Mucosa of descending colon (tissue), 3 donors: ENCODE measurements around the gene KCNT1. TPM values are rescaled to one million over a fixed set of nuclear protein-coding genes. Genes with fewer than 3 reads are reported as not detected.

Experiments used
- ATAC-seq: fragments of 200-7000 bp; cut with Tn5 transposase; one replicate; pipeline ENCODE4 v1.9.1; 2020; ENCODE audit warnings: mild to moderate bottlenecking, moderate library complexity
- DNase-seq, 3 donors: peaks; one replicate each; pipeline ENCODE4 v3.0.0-alpha.2; 2020
- H3K36me3 ChIP-seq: fragments of 200-600 bp; one replicate; pipeline ENCODE4 v1.8.0; 2021; ENCODE audit warnings: low read depth, mild to moderate bottlenecking
- H3K4me1 ChIP-seq: fragments of 200-600 bp; one replicate; pipeline ENCODE4 v1.8.0; 2021; ENCODE audit warnings: low read depth, mild to moderate bottlenecking
- H3K4me3 ChIP-seq: fragments of 200-600 bp; one replicate; pipeline ENCODE4 v1.8.0; 2021; ENCODE audit warnings: mild to moderate bottlenecking
- H3K9me3 ChIP-seq: fragments of 200-600 bp; one replicate; pipeline ENCODE4 v1.8.0; 2021; ENCODE audit warnings: mild to moderate bottlenecking
- intact Hi-C, 2 donors: fragments of 100-400 bp; cut with DNase I in 1 of 2; cut with micrococcal nuclease in 1 of 2; formaldehyde crosslinking; loops; one replicate each; pipeline versions ENCODE4 v1.11.0 to v1.11.1; 2022; cut with DNase I, micrococcal nuclease
- total RNA-seq, 3 donors: library from RNA; stranded (reverse); fragmentation: NEBNext Ultra II Directional in 2 of 3; extraction: Animal tissue kit (Norgen Biotek cat#: 25700) in 2 of 3; gene quantifications; one replicate each; pipeline versions ENCODE4 v1.2.1 to v1.2.4, GENCODE V29; 2021 to 2023
- TF ChIP-seq, protein P1 (sequence below): fragments of 200-600 bp; IDR thresholded peaks from one replicate; pipeline ENCODE4 v1.8.0; 2022; ENCODE audit warnings: antibody characterized with exemption, mild to moderate bottlenecking
- donor health status: DM: no; HTN: no; CAD: no; lungs with moderate emphysema.
- donor health status: DM: no; HTN: no; CAD: no.
- donor health status: DM: no; HTN: yes; CAD: no.

KCNT1 gene
- total RNA-seq, 3 donors from 2014 or later: 0.22 to 0.60 TPM; not detected in 1

GRCh38 chr9:135719472-135719871 lies 17.5 kb downstream of the KCNT1 start:
- ATAC-seq: no peak

DNA sequence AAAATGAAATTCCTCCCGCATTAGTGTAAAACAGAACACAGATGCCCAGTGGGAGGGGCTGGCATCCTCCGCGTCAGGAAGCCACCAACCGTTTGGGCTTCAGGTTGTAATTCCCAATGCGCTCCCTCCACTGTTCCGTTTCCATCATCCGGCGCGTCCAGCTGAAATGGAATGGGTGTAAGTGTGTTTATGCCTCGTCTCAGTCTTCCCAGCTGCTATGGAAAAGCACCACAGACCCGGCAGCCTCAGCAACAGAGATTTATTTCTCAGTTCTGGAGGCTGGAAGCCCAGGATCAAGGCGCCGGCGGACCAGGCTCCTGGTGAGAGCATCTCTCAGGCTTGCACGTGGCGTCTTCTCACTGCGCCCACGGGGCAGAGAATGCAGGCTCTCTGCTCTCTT lies 20.4 kb downstream of the KCNT1 start:
- no peak for ATAC-seq
- H3K4me1 ChIP-seq: no peaks in the 10 kb centered on the region
- no peak for DNase-seq
- TF ChIP-seq, protein P1, sequence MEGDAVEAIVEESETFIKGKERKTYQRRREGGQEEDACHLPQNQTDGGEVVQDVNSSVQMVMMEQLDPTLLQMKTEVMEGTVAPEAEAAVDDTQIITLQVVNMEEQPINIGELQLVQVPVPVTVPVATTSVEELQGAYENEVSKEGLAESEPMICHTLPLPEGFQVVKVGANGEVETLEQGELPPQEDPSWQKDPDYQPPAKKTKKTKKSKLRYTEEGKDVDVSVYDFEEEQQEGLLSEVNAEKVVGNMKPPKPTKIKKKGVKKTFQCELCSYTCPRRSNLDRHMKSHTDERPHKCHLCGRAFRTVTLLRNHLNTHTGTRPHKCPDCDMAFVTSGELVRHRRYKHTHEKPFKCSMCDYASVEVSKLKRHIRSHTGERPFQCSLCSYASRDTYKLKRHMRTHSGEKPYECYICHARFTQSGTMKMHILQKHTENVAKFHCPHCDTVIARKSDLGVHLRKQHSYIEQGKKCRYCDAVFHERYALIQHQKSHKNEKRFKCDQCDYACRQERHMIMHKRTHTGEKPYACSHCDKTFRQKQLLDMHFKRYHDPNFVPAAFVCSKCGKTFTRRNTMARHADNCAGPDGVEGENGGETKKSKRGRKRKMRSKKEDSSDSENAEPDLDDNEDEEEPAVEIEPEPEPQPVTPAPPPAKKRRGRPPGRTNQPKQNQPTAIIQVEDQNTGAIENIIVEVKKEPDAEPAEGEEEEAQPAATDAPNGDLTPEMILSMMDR: no peak
- intact Hi-C loops: no loop called here
- H3K36me3 ChIP-seq: no peaks in the 10 kb centered on the region
- no peaks in the 10 kb centered on the region for H3K9me3 ChIP-seq
- no peak overlapping the region for H3K4me3 ChIP-seq

More at GRCh38 chr9:135719472-135719871, 17.5 kb downstream of the KCNT1 start:
- Histone ChIP-seq H3K9me3 (no peaks in the 10 kb centered on the region), H3K4me3 (no peak overlapping the region), H3K4me1 (no peaks in the 10 kb centered on the region), H3K36me3 (no peaks in the 10 kb centered on the region)
- DNase-seq: no peak
- TF ChIP-seq, protein P1: no peak
- intact Hi-C loops: no loop called here

- intact Hi-C loops: no loop called here
- H3K4me3 ChIP-seq: no peak overlapping the region
- no peaks in the 10 kb centered on the region for H3K36me3 ChIP-seq
- DNase-seq (no peak), ATAC-seq (no peak)
- no peaks in the 10 kb centered on the region for H3K4me1 ChIP-seq
- H3K9me3 ChIP-seq: no peaks in the 10 kb centered on the region
- TF ChIP-seq, protein P1: no peak
Measured at GRCh38 chr9:135724186-135724787, 22.3 kb downstream of the KCNT1 start.

DNA sequence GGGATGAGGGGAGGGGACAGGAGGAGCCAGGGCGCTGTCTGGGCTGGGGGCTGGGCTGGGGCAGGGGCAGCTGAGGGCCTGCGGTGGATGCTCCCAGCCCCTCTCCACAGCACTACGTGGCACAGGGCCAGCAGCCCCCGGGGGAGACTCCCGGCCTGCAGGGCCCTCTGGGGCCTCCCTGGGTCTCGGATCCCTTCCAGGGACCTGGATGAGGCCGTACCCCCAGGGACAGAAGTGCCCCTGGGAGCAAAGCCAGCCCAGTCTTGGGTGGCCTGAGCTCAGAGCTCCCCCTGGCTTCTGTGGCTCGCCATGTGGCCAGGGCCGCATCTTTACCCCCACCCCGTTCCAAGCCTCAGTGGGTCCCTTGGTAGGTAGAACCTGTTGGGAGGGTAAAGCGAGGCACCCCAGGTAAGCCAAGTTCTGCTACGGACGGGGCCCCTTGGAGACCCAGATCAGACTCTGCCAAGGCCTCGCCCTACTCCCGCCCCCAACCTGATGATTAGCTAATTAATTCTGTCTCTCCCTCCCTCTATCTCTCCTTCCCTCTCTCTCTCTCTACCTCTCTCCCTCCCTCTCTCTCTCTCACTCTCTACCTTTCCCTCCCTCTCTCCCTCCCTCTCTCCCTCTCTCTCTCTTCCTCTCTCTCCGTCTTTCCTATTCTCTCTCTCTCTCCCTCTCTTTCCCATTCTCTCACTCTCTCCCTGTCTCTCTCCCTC lies 24.3 kb downstream of the KCNT1 start:
- TF ChIP-seq, protein P1: no peak
- no peak for ATAC-seq
- intact Hi-C loops: no loop called here

GRCh38 chr9:135727257-135727875 lies 25.4 kb downstream of the KCNT1 start:
- no peak overlapping the region for H3K4me3 ChIP-seq
- no peak for DNase-seq
- TF ChIP-seq, protein P1: no peak

More for the DNA sequence above, 24.3 kb downstream of the KCNT1 start:
- H3K4me3 ChIP-seq: no peak overlapping the region
- H3K4me1 ChIP-seq: no peaks in the 10 kb centered on the region
- peaks cover under 1% of the 10 kb centered on the region for H3K9me3 ChIP-seq
- DNase-seq: no peak
- H3K36me3 ChIP-seq: no peaks in the 10 kb centered on the region

More at GRCh38 chr9:135727257-135727875, 25.4 kb downstream of the KCNT1 start:
- intact Hi-C loops: no loop called here
- Histone ChIP-seq H3K9me3 (peaks cover 4% of the 10 kb centered on the region), H3K4me1 (no peaks in the 10 kb centered on the region), H3K36me3 (no peaks in the 10 kb centered on the region)
- no peak for ATAC-seq
